ENCODE data around the gene ROBO4.

DNA sequence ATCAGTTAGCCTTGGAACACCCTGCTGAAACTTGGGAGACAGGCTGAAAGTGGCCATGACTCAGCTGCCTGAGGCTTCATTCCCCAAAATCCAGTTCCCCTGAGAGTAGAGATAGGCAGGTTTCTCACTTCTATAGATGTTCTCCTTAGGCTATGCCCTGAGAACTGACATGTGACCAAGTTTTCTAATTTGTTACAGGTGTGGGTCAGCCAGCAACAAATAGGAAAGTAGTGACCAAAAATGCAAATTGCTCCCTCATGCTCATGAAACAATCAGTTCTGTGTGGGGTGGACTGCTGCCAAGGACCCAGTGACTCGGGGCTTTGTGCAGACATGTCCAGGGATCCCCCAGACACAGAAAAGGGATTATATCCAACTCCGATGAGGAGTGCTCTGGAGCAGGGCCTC lies 49.1 kb upstream of the ROBO4 start:
- TF ChIP-seq, protein P1, sequence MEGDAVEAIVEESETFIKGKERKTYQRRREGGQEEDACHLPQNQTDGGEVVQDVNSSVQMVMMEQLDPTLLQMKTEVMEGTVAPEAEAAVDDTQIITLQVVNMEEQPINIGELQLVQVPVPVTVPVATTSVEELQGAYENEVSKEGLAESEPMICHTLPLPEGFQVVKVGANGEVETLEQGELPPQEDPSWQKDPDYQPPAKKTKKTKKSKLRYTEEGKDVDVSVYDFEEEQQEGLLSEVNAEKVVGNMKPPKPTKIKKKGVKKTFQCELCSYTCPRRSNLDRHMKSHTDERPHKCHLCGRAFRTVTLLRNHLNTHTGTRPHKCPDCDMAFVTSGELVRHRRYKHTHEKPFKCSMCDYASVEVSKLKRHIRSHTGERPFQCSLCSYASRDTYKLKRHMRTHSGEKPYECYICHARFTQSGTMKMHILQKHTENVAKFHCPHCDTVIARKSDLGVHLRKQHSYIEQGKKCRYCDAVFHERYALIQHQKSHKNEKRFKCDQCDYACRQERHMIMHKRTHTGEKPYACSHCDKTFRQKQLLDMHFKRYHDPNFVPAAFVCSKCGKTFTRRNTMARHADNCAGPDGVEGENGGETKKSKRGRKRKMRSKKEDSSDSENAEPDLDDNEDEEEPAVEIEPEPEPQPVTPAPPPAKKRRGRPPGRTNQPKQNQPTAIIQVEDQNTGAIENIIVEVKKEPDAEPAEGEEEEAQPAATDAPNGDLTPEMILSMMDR (IDR thresholded peaks at IDR 0.05), result no peak
- no peak for TF ChIP-seq POLR2A (IDR thresholded peaks at IDR 0.05)
- no peak for TF ChIP-seq POLR2AphosphoS5 (IDR thresholded peaks at IDR 0.05)

Measured in breast epithelium (tissue), 3 donors.